H9 (cell line): ENCODE data around the gene DAAM1. TPM values are rescaled to one million over a fixed set of nuclear protein-coding genes. Genes with fewer than 3 reads are reported as not detected.

Source experiments
- DNase-seq: peaks from one replicate; pipeline ENCODE4 v3.0.0-alpha.2; 2017
- H2AFZ ChIP-seq: one replicate; pipeline ENCODE4 v1.6.1; 2013; ENCODE audit warnings: mild to moderate bottlenecking, low read length, control low read depth, moderate library complexity
- H2AK5ac ChIP-seq: 2 replicates; pipeline ENCODE4 v1.6.1; 2013; ENCODE audit warnings: low read length, control low read depth, mixed read lengths; ENCODE audit not compliant: insufficient read length
- H2BK120ac ChIP-seq: one replicate; pipeline ENCODE4 v1.6.1; 2013; ENCODE audit warnings: low read depth, mild to moderate bottlenecking, low read length, control low read depth, inconsistent platforms; ENCODE audit not compliant: poor library complexity, severe bottlenecking
- H2BK12ac ChIP-seq: 2 replicates; pipeline ENCODE4 v1.6.1; 2013; ENCODE audit warnings: low read length, control low read depth, mixed read lengths, low read depth; ENCODE audit not compliant: insufficient read length
- H2BK15ac ChIP-seq: 2 replicates; pipeline ENCODE4 v1.6.1; 2013; ENCODE audit warnings: low read depth, low read length, control low read depth
- H2BK20ac ChIP-seq: one replicate; pipeline ENCODE4 v1.6.1; 2013; ENCODE audit warnings: low read depth, mild to moderate bottlenecking, low read length, control low read depth, inconsistent platforms; ENCODE audit not compliant: poor library complexity, severe bottlenecking
- H2BK5ac ChIP-seq: 2 replicates; pipeline ENCODE4 v1.6.1; 2013; ENCODE audit warnings: low read length, control low read depth, mixed read lengths; ENCODE audit not compliant: insufficient read length
- H3K14ac ChIP-seq: 2 replicates; pipeline ENCODE4 v1.6.1; 2013; ENCODE audit warnings: low read length, control low read depth; ENCODE audit not compliant: insufficient read depth
- H3K18ac ChIP-seq: 2 replicates; pipeline ENCODE4 v1.6.1; 2013; ENCODE audit warnings: low read depth, mild to moderate bottlenecking, mixed read lengths, low read length, control low read depth; ENCODE audit not compliant: insufficient read length
- H3K23ac ChIP-seq: 2 replicates; pipeline ENCODE4 v1.6.1; 2013; ENCODE audit warnings: low read length, control low read depth, mixed read lengths, low read depth; ENCODE audit not compliant: insufficient read length
- H3K23me2 ChIP-seq: 2 replicates; pipeline ENCODE4 v1.6.1; 2013; ENCODE audit warnings: low read depth, mild to moderate bottlenecking, mixed read lengths, low read length, control low read depth; ENCODE audit not compliant: insufficient read length, poor library complexity, severe bottlenecking
- H3K27ac ChIP-seq: 2 replicates; pipeline ENCODE4 v1.5.1; 2013; ENCODE audit warnings: low read length, control low read depth, mixed read lengths, low read depth; ENCODE audit not compliant: insufficient read length
- H3K27me3 ChIP-seq: 2 replicates; pipeline ENCODE4 v1.6.1; 2013; ENCODE audit warnings: low read length, control low read depth, inconsistent platforms; ENCODE audit not compliant: insufficient read depth
- H3K4ac ChIP-seq: 2 replicates; pipeline ENCODE4 v1.6.1; 2013; ENCODE audit warnings: low read depth, mild to moderate bottlenecking, control low read depth, inconsistent platforms, low read length, moderate library complexity
- H3K4me1 ChIP-seq: 2 replicates; pipeline ENCODE4 v1.6.1; 2013; ENCODE audit warnings: low read length, control low read depth, inconsistent platforms; ENCODE audit not compliant: insufficient read depth
- H3K4me2 ChIP-seq: 2 replicates; pipeline ENCODE4 v1.6.1; 2013; ENCODE audit warnings: low read length, control low read depth, mixed read lengths; ENCODE audit not compliant: insufficient read length, insufficient read depth
- H3K56ac ChIP-seq: 2 replicates; pipeline ENCODE4 v1.6.1; 2013; ENCODE audit warnings: low read depth, mild to moderate bottlenecking, mixed read lengths, low read length, control low read depth; ENCODE audit not compliant: insufficient read length
- H3K79me1 ChIP-seq: 2 replicates; pipeline ENCODE4 v1.6.1; 2013; ENCODE audit warnings: low read depth, mild to moderate bottlenecking, moderate library complexity, low read length, control low read depth, inconsistent platforms; ENCODE audit not compliant: insufficient read depth, poor library complexity, severe bottlenecking
- H3K79me2 ChIP-seq: 2 replicates; pipeline ENCODE4 v1.6.1; 2013; ENCODE audit warnings: low read length, control low read depth, inconsistent platforms; ENCODE audit not compliant: insufficient read depth
- H3K9ac ChIP-seq: 2 replicates; pipeline ENCODE4 v1.6.1; 2013; ENCODE audit warnings: low read length, control low read depth, mixed read lengths; ENCODE audit not compliant: insufficient read length; ENCODE audit errors: extremely low read depth
- H3K9me3 ChIP-seq: one replicate; pipeline ENCODE4 v1.6.1; 2013; ENCODE audit warnings: low read depth, low read length, inconsistent platforms; ENCODE audit not compliant: control insufficient read depth
- H3T11ph ChIP-seq: one replicate; pipeline ENCODE4 v1.6.1; 2013; ENCODE audit warnings: mild to moderate bottlenecking, low read length, control low read depth, inconsistent platforms
- H4K20me1 ChIP-seq: one replicate; pipeline ENCODE4 v1.6.1; 2013; ENCODE audit not compliant: control insufficient read depth, insufficient read length, insufficient read depth
- H4K5ac ChIP-seq: 2 replicates; pipeline ENCODE4 v1.6.1; 2013; ENCODE audit warnings: low read depth, mild to moderate bottlenecking, mixed read lengths, low read length, control low read depth; ENCODE audit not compliant: insufficient read length
- H4K8ac ChIP-seq: replicated peaks from 2 replicates; pipeline ENCODE4 v1.6.1; 2013; ENCODE audit warnings: low read length, control low read depth, mixed read lengths, low read depth; ENCODE audit not compliant: insufficient read length
- H4K91ac ChIP-seq: 2 replicates; pipeline ENCODE4 v1.6.1; 2013; ENCODE audit warnings: low read depth, mild to moderate bottlenecking, moderate library complexity, mixed read lengths, low read length, control low read depth; ENCODE audit not compliant: insufficient read length
- H3K27ac Mint-ChIP-seq, 3 experiments: 2 replicates in 2 of 3; 3 replicates in 1 of 3; pipeline ENCODE4 v1.8.0; 2020 to 2021; ENCODE audit warnings: mixed read lengths in 3 of 3, mild to moderate bottlenecking in 1 of 3, moderate library complexity in 1 of 3
- H3K27me3 Mint-ChIP-seq: 2 replicates; pipeline ENCODE4 v1.8.0; 2021; ENCODE audit warnings: low read depth, mild to moderate bottlenecking, moderate library complexity, mixed read lengths
- H3K36me3 Mint-ChIP-seq, 3 experiments: 2 replicates in 2 of 3; 3 replicates in 1 of 3; pipeline ENCODE4 v1.8.0; 2020 to 2021; ENCODE audit warnings: low read depth in 3 of 3, mixed read lengths in 3 of 3; ENCODE audit not compliant: insufficient read depth in 1 of 3
- H3K4me1 Mint-ChIP-seq, 2 experiments: 2 replicates each; pipeline ENCODE4 v1.8.0; 2020; ENCODE audit warnings: mixed read lengths in 2 of 2
- H3K4me3 Mint-ChIP-seq, 2 experiments: 2 replicates in 1 of 2; 3 replicates in 1 of 2; pipeline ENCODE4 v1.8.0; 2020 to 2021; ENCODE audit warnings: mild to moderate bottlenecking in 2 of 2, mixed read lengths in 2 of 2, moderate library complexity in 1 of 2
- H3K9me3 Mint-ChIP-seq, 2 experiments: 2 replicates in 1 of 2; 3 replicates in 1 of 2; pipeline ENCODE4 v1.8.0; 2020; ENCODE audit warnings: mild to moderate bottlenecking in 2 of 2, mixed read lengths in 2 of 2, moderate library complexity in 1 of 2
- WGBS: extraction: QIAGEN DNeasy Blood & Tissue Kit; methylation state at CpG from one replicate; pipeline ENCODE4 v1.1.7; 2013; ENCODE audit warnings: missing lambda C conversion rate, low lambda C conversion rate, mixed read lengths; ENCODE audit not compliant: insufficient read length; ENCODE audit errors: extremely low coverage; 5-methylcytosine and 5-hydroxymethylcytosine counted together
- total RNA-seq: library from RNA; stranded (reverse); gene quantifications from 2 replicates; pipeline ENCODE4 v1.2.1, GENCODE V29; 2021
- TF ChIP-seq, protein P1 (sequence below): fragments of 200-600 bp; sonication (generic); conservative IDR thresholded peaks from 3 replicates; pipeline ENCODE4 v1.8.0; 2021; ENCODE audit warnings: antibody characterized with exemption, mild to moderate bottlenecking

DAAM1 gene
- total RNA-seq, 1 experiment from 2014 or later = 19.5 TPM

DNA sequence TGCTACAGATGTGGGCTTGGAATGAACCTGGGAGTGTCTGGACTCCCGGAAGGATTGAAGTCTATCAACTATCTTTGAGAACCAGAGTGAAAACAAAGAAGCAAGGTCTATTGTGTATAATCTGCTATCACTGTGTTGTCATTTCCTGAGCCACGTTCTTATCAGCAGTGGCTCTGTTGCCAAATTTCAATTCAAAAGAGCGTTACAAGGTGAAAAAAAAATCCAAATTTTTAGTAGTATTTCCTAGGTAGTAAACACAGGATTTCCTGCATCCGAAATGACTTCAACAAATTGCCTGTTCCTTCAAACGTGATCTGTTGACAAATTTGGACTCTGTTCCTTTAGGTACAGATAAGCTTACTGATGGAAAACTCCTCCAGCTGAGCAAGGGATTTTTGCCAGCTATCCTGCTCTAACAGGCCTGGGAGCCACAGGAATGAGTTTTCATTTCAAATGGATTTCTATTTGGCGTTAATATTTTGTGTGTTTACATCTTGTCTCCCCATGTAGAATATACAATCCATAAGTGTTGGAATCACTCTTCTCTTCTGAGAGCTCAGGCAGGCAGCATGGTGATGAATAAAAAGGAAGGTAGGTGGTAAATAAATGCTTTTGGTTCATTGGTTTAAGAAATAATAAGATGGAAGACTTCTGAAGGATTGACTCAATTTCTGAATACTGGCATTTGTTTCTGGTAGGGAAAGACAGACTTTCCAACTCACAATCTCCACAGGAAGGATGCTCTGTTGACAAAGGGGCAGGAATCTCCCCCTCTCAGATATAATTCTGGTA is 218.2 kb downstream of the DAAM1 start:
- H3K9me3 Mint-ChIP-seq = peaks cover 46 to 58% of the 10 kb centered on the region in 2 experiments
- no peak overlapping the region for H3K27ac Mint-ChIP-seq
- no peak overlapping the region for H3K4me3 Mint-ChIP-seq
- Histone ChIP-seq H3K14ac (no peak overlapping the region), H3T11ph (no peak overlapping the region), H3K79me2 (no peaks in the 10 kb centered on the region), H3K4me2 (no peak overlapping the region), H3K9me3 (peaks cover 8% of the 10 kb centered on the region), H4K20me1 (no peaks in the 10 kb centered on the region), H3K56ac (no peak overlapping the region), H4K5ac (no peak overlapping the region), H3K4me1 (no peaks in the 10 kb centered on the region), H3K27ac (no peak overlapping the region), H3K27me3 (no peaks in the 10 kb centered on the region), H3K9ac (no peak overlapping the region), H4K8ac (no peak overlapping the region), H2AFZ (no peak overlapping the region), H3K18ac (no peak overlapping the region), H2AK5ac (no peak overlapping the region), H3K23ac (no peak overlapping the region), H2BK12ac (no peak overlapping the region), H2BK120ac (no peak overlapping the region), H3K79me1 (no peaks in the 10 kb centered on the region), H2BK15ac (no peak overlapping the region), H4K91ac (no peak overlapping the region), H2BK5ac (no peak overlapping the region), H3K23me2 (no peaks in the 10 kb centered on the region), H2BK20ac (no peak overlapping the region), H3K4ac (no peak overlapping the region)
- H3K4me1 Mint-ChIP-seq = no peaks in the 10 kb centered on the region
- TF ChIP-seq, protein P1, sequence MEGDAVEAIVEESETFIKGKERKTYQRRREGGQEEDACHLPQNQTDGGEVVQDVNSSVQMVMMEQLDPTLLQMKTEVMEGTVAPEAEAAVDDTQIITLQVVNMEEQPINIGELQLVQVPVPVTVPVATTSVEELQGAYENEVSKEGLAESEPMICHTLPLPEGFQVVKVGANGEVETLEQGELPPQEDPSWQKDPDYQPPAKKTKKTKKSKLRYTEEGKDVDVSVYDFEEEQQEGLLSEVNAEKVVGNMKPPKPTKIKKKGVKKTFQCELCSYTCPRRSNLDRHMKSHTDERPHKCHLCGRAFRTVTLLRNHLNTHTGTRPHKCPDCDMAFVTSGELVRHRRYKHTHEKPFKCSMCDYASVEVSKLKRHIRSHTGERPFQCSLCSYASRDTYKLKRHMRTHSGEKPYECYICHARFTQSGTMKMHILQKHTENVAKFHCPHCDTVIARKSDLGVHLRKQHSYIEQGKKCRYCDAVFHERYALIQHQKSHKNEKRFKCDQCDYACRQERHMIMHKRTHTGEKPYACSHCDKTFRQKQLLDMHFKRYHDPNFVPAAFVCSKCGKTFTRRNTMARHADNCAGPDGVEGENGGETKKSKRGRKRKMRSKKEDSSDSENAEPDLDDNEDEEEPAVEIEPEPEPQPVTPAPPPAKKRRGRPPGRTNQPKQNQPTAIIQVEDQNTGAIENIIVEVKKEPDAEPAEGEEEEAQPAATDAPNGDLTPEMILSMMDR = no peak
- WGBS = no CpG with 5 or more reads among the region's 6 CpGs
- peaks cover 2% of the 10 kb centered on the region; the same call in 1 of the 2 replicates for H3K27me3 Mint-ChIP-seq
- no peak for DNase-seq
- H3K36me3 Mint-ChIP-seq = peaks cover 7 to 44% (median 9%) of the 10 kb centered on the region in 3 experiments
